ENCODE data around the gene HEATR5A. TPM values are rescaled to one million over a fixed set of nuclear protein-coding genes. Genes with fewer than 3 reads are reported as not detected.
"Not testable (repeated sequence)": the region's sequence is repeated elsewhere in the genome, so short reads cannot be mapped to it uniquely, and the experiment has no call there.

HEATR5A gene
- total and polyA plus RNA-seq, 10 donors: 4.4 to 52.2 (median 33.3) TPM

DNA sequence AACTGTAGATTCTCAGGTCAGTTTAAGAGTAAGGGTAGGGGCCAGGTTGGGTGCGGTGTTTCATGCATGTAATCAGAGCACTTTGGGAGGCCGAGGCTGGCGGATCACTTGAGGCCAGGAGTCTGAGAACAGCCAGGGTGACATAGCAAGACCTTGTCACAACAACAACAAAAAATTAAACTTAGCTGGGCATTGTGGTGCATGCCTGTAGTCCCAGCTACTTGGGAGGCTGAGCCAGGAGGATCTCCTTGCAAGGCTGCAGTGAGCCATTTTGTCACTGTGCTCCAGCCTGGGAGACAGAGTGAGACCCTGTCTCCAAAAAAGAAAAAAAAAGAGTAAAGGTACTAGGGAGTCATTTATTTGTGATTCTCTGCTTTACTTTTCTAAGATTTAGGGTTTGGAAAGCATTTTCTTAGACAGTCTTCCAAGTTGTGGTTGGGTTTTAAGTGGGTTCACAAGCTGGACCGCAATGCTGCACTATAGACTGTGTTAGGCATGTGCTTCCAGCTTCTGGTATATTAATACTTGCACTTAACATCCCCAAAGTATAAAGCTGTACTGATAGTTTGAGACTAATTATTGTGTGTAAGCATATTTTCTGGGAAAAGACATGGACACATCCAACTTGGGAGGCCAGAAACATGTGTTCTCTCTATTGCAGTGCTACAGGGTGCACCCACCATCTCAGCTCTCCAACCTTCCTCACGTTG, 163.7 kb downstream of the HEATR5A start:
- no peak overlapping the region for H3K27ac ChIP-seq
- no peaks in the 10 kb centered on the region for H3K36me3 ChIP-seq
- no peaks in the 10 kb centered on the region for H3K9me3 ChIP-seq
- no peak overlapping the region for H3K4me3 ChIP-seq
- no peak for DNase-seq
- intact Hi-C loops (cut with DNase I; ENCODE audit: low total_unique reads): no loop called here
- no peaks in the 10 kb centered on the region for H3K27me3 ChIP-seq (replicated peaks in 1 of 7)
- H3K4me1 ChIP-seq: peaks cover 0 to 2% (median 0%) of the 10 kb centered on the region in 6 donors
- TF ChIP-seq POLR2A (IDR thresholded peaks at IDR 0.05) (no peak), POLR2AphosphoS5 (IDR thresholded peaks at IDR 0.05) (no peak)
- TF ChIP-seq, protein P1, sequence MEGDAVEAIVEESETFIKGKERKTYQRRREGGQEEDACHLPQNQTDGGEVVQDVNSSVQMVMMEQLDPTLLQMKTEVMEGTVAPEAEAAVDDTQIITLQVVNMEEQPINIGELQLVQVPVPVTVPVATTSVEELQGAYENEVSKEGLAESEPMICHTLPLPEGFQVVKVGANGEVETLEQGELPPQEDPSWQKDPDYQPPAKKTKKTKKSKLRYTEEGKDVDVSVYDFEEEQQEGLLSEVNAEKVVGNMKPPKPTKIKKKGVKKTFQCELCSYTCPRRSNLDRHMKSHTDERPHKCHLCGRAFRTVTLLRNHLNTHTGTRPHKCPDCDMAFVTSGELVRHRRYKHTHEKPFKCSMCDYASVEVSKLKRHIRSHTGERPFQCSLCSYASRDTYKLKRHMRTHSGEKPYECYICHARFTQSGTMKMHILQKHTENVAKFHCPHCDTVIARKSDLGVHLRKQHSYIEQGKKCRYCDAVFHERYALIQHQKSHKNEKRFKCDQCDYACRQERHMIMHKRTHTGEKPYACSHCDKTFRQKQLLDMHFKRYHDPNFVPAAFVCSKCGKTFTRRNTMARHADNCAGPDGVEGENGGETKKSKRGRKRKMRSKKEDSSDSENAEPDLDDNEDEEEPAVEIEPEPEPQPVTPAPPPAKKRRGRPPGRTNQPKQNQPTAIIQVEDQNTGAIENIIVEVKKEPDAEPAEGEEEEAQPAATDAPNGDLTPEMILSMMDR (IDR thresholded peaks at IDR 0.05 in 8 of 11, conservative IDR thresholded peaks at IDR 0.05 in 3 of 11): no peak
- 90 to 98% (median 94%) methylated on average over 5 of the region's 5 CpGs for WGBS, 5 donors

DNA sequence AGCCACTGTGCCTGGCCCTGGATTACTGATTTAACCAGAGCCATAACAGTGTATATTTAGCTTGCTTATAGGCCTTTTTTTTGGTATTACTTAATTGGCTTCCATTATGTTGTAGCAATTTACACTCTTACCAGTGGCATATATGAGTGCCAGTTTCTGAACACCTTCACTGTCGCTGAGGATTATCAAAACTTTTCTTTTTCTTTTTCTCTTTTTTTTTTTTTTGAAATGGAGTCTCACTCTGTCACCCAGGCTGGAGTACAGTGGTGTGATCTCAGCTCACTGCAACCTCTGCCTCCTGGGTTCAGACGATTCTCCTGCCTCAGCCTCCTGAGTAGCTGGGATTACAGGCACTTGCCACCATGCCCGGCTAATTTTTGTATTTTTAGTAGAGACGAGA, 164.4 kb downstream of the HEATR5A start:
- WGBS, 5 donors: 90 to 96% (median 92%) methylated on average over 4 of the region's 4 CpGs
- H3K4me3 ChIP-seq: not testable (repeated sequence)

DNA sequence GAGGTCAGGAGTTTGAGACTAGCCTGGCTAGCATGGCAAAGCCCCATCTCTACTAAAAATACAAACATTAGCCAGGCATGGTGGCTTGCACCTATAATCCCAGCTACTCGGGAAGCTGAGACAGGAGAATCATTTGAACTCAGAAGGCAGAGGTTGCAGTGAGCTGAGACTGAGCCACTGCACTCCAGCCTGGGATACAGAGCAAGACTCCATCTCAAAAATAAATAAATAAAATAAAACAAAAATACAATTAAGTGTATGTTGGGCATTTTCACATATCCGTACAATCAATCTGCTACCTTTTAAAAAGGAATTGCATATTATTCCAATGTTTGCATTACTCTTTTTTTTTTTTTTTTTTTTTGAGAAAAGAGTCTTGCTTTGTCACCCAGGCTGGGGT, 165.1 kb downstream of the HEATR5A start:
- no peak for TF ChIP-seq POLR2A (IDR thresholded peaks at IDR 0.05)
- TF ChIP-seq, protein P1 (IDR thresholded peaks at IDR 0.05 in 8 of 11, conservative IDR thresholded peaks at IDR 0.05 in 3 of 11): no peak
- no peak for TF ChIP-seq POLR2AphosphoS5 (IDR thresholded peaks at IDR 0.05)
- DNase-seq: no peak
- H3K9me3 ChIP-seq: no peaks in the 10 kb centered on the region
- no peak overlapping the region for H3K4me3 ChIP-seq
- intact Hi-C loops (cut with DNase I; ENCODE audit: low total_unique reads): no loop called here
- WGBS, 5 donors: 88 to 96% (median 89%) methylated on average over 2 of the region's 2 CpGs
- H3K4me1 ChIP-seq: no peaks in the 10 kb centered on the region
- H3K27me3 ChIP-seq (replicated peaks in 1 of 7): no peaks in the 10 kb centered on the region
- H3K36me3 ChIP-seq: no peaks in the 10 kb centered on the region
- H3K27ac ChIP-seq: no peak overlapping the region

More for the DNA sequence above, 164.4 kb downstream of the HEATR5A start:
- H3K27ac ChIP-seq; H3K4me1 ChIP-seq; intact Hi-C loops (cut with DNase I; ENCODE audit: low total_unique reads); DNase-seq; H3K27me3 ChIP-seq (replicated peaks in 1 of 7); H3K36me3 ChIP-seq; H3K9me3 ChIP-seq: not testable (repeated sequence)

DNA sequence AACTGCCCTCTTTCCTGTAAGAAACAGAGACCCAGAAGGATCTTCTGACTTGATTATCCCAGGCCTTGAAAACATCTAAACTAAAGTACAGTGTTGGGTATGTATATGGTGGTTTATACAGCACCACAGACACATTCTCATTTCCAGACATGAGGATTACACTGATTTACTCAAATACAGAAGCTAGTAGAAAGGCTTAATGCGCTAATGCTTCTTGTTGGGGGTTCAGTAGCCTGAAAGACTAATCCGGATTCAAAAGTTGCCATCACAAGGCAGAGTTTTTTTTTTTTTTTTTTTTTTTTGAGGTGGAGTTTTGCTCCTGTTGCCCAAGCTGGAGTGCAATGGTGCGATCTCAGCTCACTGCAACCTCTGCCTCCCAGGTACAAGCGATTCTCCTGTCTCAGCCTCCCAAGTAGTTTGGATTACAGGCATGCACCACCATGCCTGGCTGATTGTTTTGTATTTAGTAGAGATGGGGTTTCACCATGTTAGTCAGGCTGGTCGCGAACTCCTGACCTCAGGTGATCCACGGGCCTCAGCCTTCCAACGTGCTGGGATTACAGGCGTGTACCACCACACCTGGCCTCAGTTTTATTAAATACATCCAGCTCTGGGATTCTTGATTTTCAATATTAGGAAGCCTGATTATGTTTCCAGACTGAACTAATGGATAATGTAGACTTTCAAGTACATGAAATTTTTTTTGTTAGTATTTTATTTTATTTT, 166.4 kb downstream of the HEATR5A start:
- Histone ChIP-seq H3K4me3 (no peak overlapping the region), H3K27ac (no peak overlapping the region), H3K9me3 (no peaks in the 10 kb centered on the region), H3K36me3 (no peaks in the 10 kb centered on the region), H3K27me3 (replicated peaks in 1 of 7) (no peaks in the 10 kb centered on the region), H3K4me1 (no peaks in the 10 kb centered on the region)
- WGBS, 5 donors: 93 to 96% (median 95%) methylated on average over 9 of the region's 9 CpGs
- TF ChIP-seq, protein P1 (IDR thresholded peaks at IDR 0.05 in 8 of 11, conservative IDR thresholded peaks at IDR 0.05 in 3 of 11): no peak
- no peak for TF ChIP-seq POLR2A (IDR thresholded peaks at IDR 0.05)
- no peak for TF ChIP-seq POLR2AphosphoS5 (IDR thresholded peaks at IDR 0.05)
- no peak for DNase-seq
- intact Hi-C loops (cut with DNase I; ENCODE audit: low total_unique reads): no loop called here
